ENCODE measurements around the gene CORIN.
"Not testable (repeated sequence)": the region's sequence is repeated elsewhere in the genome, so short reads cannot be mapped to it uniquely, and the experiment has no call there.

Gene CORIN

GRCh38 chr4:47691757-47692383 is 146.0 kb downstream of the CORIN start:
- H3K9me3 ChIP-seq (ENCODE audit: control insufficient read depth in 2 of 2, low read length in 2 of 2); H3K4me1 ChIP-seq (ENCODE audit: control insufficient read depth, insufficient read depth, low read length); H3K36me3 ChIP-seq (ENCODE audit: control insufficient read depth in 2 of 2, insufficient read depth in 2 of 2, low read length in 2 of 2); H3K27ac ChIP-seq (ENCODE audit: low read length); H3K9ac ChIP-seq (ENCODE audit: low read length in 2 of 2); H3K27me3 ChIP-seq (ENCODE audit: control insufficient read depth in 1 of 2, insufficient read depth in 2 of 2, low read length in 2 of 2); H3K4me3 ChIP-seq (ENCODE audit: low read length in 2 of 2): not testable (repeated sequence)

DNA sequence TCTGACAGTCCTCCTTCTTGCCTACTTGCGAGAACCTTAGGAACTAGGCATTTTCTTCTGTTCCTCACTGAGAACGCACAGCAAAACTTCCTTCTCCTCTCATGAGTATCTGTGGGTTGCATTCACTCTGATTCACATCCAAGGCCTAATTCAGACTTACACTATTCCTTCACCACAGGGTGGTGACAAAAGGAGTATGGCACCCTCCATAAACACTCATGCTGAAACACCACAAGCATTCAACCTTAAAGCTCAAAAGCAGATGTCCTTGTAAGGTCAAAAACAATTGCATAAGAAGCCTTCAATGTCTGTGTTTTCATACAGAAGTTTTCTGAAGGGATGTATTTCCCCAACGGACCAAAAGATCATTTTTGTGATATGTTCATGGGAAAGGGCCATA is 147.3 kb downstream of the CORIN start:
- Histone ChIP-seq H3K27me3 (ENCODE audit: control insufficient read depth in 1 of 2, insufficient read depth in 2 of 2, low read length in 2 of 2) (no peaks in the 10 kb centered on the region), H3K9ac (ENCODE audit: low read length in 2 of 2) (no peak overlapping the region), H3K27ac (ENCODE audit: low read length) (no peak overlapping the region), H3K36me3 (ENCODE audit: control insufficient read depth in 2 of 2, insufficient read depth in 2 of 2, low read length in 2 of 2) (no peaks in the 10 kb centered on the region), H3K4me3 (ENCODE audit: low read length in 2 of 2) (no peak overlapping the region), H3K9me3 (ENCODE audit: control insufficient read depth in 2 of 2, low read length in 2 of 2) (no peaks in the 10 kb centered on the region), H3K4me1 (ENCODE audit: control insufficient read depth, insufficient read depth, low read length) (no peaks in the 10 kb centered on the region)

- H3K4me1 ChIP-seq (ENCODE audit: control insufficient read depth, insufficient read depth, low read length) = no peaks in the 10 kb centered on the region
- H3K27me3 ChIP-seq (ENCODE audit: control insufficient read depth in 1 of 2, insufficient read depth in 2 of 2, low read length in 2 of 2) = no peaks in the 10 kb centered on the region
- no peak overlapping the region for H3K4me3 ChIP-seq (ENCODE audit: low read length in 2 of 2)
- no peaks in the 10 kb centered on the region for H3K36me3 ChIP-seq (ENCODE audit: control insufficient read depth in 2 of 2, insufficient read depth in 2 of 2, low read length in 2 of 2)
- no peak overlapping the region for H3K27ac ChIP-seq (ENCODE audit: low read length)
- H3K9ac ChIP-seq (ENCODE audit: low read length in 2 of 2) = no peak overlapping the region
- H3K9me3 ChIP-seq (ENCODE audit: control insufficient read depth in 2 of 2, low read length in 2 of 2) = no peaks in the 10 kb centered on the region
Observed at GRCh38 chr4:47686294-47686872, 151.5 kb downstream of the CORIN start.

DNA sequence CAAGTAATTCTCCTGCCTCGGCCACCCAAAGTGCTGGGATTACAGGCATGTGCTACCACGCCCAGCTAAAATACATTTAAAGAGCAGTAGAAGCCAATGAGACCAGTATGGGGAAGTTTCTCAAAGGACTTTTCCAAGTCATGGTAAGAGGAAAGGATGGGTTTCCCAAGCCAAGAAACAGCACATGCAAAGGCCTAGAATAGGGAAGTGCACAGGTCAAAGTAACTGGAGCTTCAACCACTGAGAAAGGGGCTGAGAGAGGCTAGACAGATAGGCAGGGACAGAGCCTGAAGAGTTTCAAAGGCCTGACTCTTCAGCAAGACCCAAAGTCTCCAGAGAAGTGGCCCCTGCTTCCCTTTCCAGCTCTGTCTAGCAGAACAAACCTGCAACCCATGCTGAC is 162.1 kb downstream of the CORIN start:
- Histone ChIP-seq H3K4me1 (ENCODE audit: control insufficient read depth, insufficient read depth, low read length) (no peaks in the 10 kb centered on the region), H3K27ac (ENCODE audit: low read length) (no peak overlapping the region), H3K4me3 (ENCODE audit: low read length in 2 of 2) (no peak overlapping the region), H3K9ac (ENCODE audit: low read length in 2 of 2) (no peak overlapping the region), H3K36me3 (ENCODE audit: control insufficient read depth in 2 of 2, insufficient read depth in 2 of 2, low read length in 2 of 2) (no peaks in the 10 kb centered on the region), H3K27me3 (ENCODE audit: control insufficient read depth in 1 of 2, insufficient read depth in 2 of 2, low read length in 2 of 2) (no peaks in the 10 kb centered on the region), H3K9me3 (ENCODE audit: control insufficient read depth in 2 of 2, low read length in 2 of 2) (no peaks in the 10 kb centered on the region)

DNA sequence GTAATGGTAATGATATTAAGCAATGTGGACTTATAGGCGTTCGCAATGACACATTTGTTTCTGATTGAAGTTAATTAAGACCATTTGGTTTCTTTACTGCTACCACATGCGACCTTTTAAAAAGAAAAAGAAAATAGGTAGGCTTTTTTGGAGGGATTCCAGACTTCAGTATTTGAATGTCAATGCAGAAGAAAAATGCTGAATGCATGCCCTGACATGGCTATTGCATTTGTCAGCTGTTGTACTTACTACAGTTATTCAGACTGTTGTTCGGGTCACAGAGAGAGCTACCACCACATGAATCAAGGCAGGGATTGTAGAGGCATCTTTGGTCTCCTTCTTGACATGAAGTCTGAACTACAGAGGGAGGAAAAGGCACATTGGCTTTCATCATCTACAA is 163.7 kb downstream of the CORIN start:
- Histone ChIP-seq H3K4me3 (ENCODE audit: low read length in 2 of 2) (no peak overlapping the region), H3K9me3 (ENCODE audit: control insufficient read depth in 2 of 2, low read length in 2 of 2) (no peaks in the 10 kb centered on the region), H3K4me1 (ENCODE audit: control insufficient read depth, insufficient read depth, low read length) (no peaks in the 10 kb centered on the region), H3K36me3 (ENCODE audit: control insufficient read depth in 2 of 2, insufficient read depth in 2 of 2, low read length in 2 of 2) (no peaks in the 10 kb centered on the region), H3K27me3 (ENCODE audit: control insufficient read depth in 1 of 2, insufficient read depth in 2 of 2, low read length in 2 of 2) (no peaks in the 10 kb centered on the region), H3K27ac (ENCODE audit: low read length) (no peak overlapping the region), H3K9ac (ENCODE audit: low read length in 2 of 2) (no peak overlapping the region)

GRCh38 chr4:47672696-47673095 is 165.2 kb downstream of the CORIN start:
- H3K9me3 ChIP-seq (ENCODE audit: control insufficient read depth in 2 of 2, low read length in 2 of 2) = no peaks in the 10 kb centered on the region
- no peak overlapping the region for H3K9ac ChIP-seq (ENCODE audit: low read length in 2 of 2)
- H3K4me1 ChIP-seq (ENCODE audit: control insufficient read depth, insufficient read depth, low read length) = no peaks in the 10 kb centered on the region
- H3K36me3 ChIP-seq (ENCODE audit: control insufficient read depth in 2 of 2, insufficient read depth in 2 of 2, low read length in 2 of 2) = no peaks in the 10 kb centered on the region
- H3K27ac ChIP-seq (ENCODE audit: low read length) = no peak overlapping the region
- H3K27me3 ChIP-seq (ENCODE audit: control insufficient read depth in 1 of 2, insufficient read depth in 2 of 2, low read length in 2 of 2) = no peaks in the 10 kb centered on the region
- no peak overlapping the region for H3K4me3 ChIP-seq (ENCODE audit: low read length in 2 of 2)

DNA sequence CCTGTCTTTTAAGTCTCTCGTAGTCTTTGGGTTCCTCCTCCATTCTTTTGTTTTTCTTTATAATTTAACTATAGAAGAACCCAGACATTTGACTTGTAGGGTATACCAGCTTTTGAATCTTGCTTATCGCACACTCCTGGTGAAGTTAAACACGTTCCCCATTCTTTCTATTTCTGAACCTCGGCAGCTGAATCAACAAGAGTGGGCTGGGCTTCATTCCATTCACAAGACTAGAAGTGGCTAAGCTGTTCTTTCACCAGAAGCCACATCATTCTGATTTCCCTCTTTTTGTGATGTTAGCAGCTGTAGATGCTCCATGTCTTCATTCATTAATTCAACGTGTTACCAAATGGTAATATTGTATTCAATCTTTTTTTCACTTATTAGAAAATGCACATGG is 167.9 kb downstream of the CORIN start:
- H3K4me1 ChIP-seq (ENCODE audit: control insufficient read depth, insufficient read depth, low read length) = no peaks in the 10 kb centered on the region

DNA sequence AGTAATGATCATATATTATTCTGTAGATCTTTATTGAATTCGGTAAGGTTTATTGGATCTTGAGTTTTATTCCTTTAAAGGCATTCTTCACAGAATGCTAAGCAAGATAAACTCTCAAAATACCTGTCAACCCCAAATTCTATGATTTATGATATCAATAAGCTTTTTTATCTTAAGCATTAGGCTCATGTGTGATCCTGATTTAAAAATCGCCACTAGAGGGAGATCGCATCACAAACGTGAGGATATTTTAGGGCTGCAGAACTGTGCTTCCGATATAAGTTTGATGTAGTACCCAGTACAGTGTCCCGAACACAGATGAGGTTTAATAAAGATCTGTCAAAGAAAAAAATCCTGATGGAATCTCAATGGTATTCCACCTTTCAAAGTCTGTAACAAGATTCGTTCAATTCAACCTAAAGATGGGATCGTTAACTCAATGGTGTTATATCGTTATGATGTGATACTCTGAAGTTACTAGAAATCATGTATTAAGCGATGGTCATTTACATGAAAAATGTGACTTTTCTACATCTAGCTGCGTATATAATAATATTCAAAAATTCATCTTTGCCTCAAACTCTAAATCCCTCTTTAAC is 169.0 kb downstream of the CORIN start:
- no peak overlapping the region for H3K9ac ChIP-seq (ENCODE audit: low read length in 2 of 2)
- H3K36me3 ChIP-seq (ENCODE audit: control insufficient read depth in 2 of 2, insufficient read depth in 2 of 2, low read length in 2 of 2) = no peaks in the 10 kb centered on the region
- H3K9me3 ChIP-seq (ENCODE audit: control insufficient read depth in 2 of 2, low read length in 2 of 2) = no peaks in the 10 kb centered on the region
- H3K4me1 ChIP-seq (ENCODE audit: control insufficient read depth, insufficient read depth, low read length) = no peaks in the 10 kb centered on the region
- no peak overlapping the region for H3K27ac ChIP-seq (ENCODE audit: low read length)
- no peak overlapping the region for H3K4me3 ChIP-seq (ENCODE audit: low read length in 2 of 2)
- no peaks in the 10 kb centered on the region for H3K27me3 ChIP-seq (ENCODE audit: control insufficient read depth in 1 of 2, insufficient read depth in 2 of 2, low read length in 2 of 2)

More for the DNA sequence above, 167.9 kb downstream of the CORIN start:
- Histone ChIP-seq H3K27me3 (ENCODE audit: control insufficient read depth in 1 of 2, insufficient read depth in 2 of 2, low read length in 2 of 2) (no peaks in the 10 kb centered on the region), H3K36me3 (ENCODE audit: control insufficient read depth in 2 of 2, insufficient read depth in 2 of 2, low read length in 2 of 2) (no peaks in the 10 kb centered on the region), H3K4me3 (ENCODE audit: low read length in 2 of 2) (no peak overlapping the region), H3K27ac (ENCODE audit: low read length) (no peak overlapping the region), H3K9ac (ENCODE audit: low read length in 2 of 2) (no peak overlapping the region), H3K9me3 (ENCODE audit: control insufficient read depth in 2 of 2, low read length in 2 of 2) (no peaks in the 10 kb centered on the region)

DNA sequence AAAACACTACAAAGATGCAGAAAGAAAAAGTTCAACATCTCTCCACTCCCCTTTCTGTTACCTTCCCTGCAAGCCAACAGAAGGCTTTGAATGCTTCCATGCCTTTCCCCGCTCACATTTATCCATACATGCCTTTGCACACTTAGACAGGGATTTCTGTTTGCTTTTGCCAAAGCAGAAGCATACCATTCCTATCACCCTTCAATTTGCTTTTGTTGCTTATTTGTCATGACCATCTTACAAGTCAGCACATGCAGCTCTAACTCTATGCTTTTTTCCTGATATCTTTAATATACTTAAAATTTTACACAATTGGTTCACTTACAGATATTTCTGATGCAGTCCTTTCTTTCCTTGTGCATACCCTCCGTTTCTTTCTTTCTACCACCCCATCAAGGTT is 169.6 kb downstream of the CORIN start:
- Histone ChIP-seq H3K4me1 (ENCODE audit: control insufficient read depth, insufficient read depth, low read length) (no peaks in the 10 kb centered on the region), H3K4me3 (ENCODE audit: low read length in 2 of 2) (no peak overlapping the region), H3K36me3 (ENCODE audit: control insufficient read depth in 2 of 2, insufficient read depth in 2 of 2, low read length in 2 of 2) (no peaks in the 10 kb centered on the region), H3K9ac (ENCODE audit: low read length in 2 of 2) (no peak overlapping the region), H3K27ac (ENCODE audit: low read length) (no peak overlapping the region), H3K27me3 (ENCODE audit: control insufficient read depth in 1 of 2, insufficient read depth in 2 of 2, low read length in 2 of 2) (no peaks in the 10 kb centered on the region), H3K9me3 (ENCODE audit: control insufficient read depth in 2 of 2, low read length in 2 of 2) (no peaks in the 10 kb centered on the region)

DNA sequence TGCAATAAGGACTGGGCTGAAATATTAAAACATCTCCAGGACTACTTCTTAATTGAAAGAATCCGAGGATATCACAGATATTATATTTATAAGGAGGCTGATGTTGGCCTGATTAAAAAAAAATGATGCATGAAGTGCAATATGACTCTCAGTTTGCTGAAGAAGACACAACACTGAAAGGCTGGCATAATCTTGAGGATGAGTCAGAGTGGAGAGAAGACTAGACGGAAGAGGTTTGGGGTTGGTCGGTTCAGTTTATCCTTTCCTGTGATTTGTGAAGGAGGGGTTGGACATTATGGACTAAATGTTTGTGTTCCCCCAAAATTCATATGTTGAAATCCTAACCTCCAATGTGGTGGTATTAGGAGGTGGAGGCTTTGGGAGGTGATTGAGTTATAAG is 170.3 kb downstream of the CORIN start:
- no peak overlapping the region for H3K27ac ChIP-seq (ENCODE audit: low read length)

More for the DNA sequence above, 170.3 kb downstream of the CORIN start:
- Histone ChIP-seq H3K9ac (ENCODE audit: low read length in 2 of 2) (no peak overlapping the region), H3K9me3 (ENCODE audit: control insufficient read depth in 2 of 2, low read length in 2 of 2) (no peaks in the 10 kb centered on the region), H3K4me3 (ENCODE audit: low read length in 2 of 2) (no peak overlapping the region), H3K4me1 (ENCODE audit: control insufficient read depth, insufficient read depth, low read length) (no peaks in the 10 kb centered on the region), H3K36me3 (ENCODE audit: control insufficient read depth in 2 of 2, insufficient read depth in 2 of 2, low read length in 2 of 2) (no peaks in the 10 kb centered on the region), H3K27me3 (ENCODE audit: control insufficient read depth in 1 of 2, insufficient read depth in 2 of 2, low read length in 2 of 2) (no peaks in the 10 kb centered on the region)

All from stomach smooth muscle (tissue), 2 donors.